Thyroid gland (tissue), 4 donors: ENCODE results near the gene TTLL7.

Source experiments
- CTCF ChIP-seq, 6 experiments: fragments of 200-600 bp in 3 of 6; fragments of 450-650 bp in 3 of 6; sonication (generic) in 3 of 6; IDR thresholded peaks; one replicate each; pipeline ENCODE4 v1.5.1; 2016 to 2019; ENCODE audit warnings: antibody characterized with exemption in 6 of 6, mild to moderate bottlenecking in 2 of 6, inconsistent platforms in 1 of 6, moderate library complexity in 1 of 6
- POLR2A ChIP-seq, 2 donors: fragments of 450-650 bp; IDR thresholded peaks; one replicate each; pipeline ENCODE4 v1.6.1; 2017; ENCODE audit warnings: antibody characterized with exemption in 2 of 2, mild to moderate bottlenecking in 2 of 2, moderate library complexity in 1 of 2

DNA sequence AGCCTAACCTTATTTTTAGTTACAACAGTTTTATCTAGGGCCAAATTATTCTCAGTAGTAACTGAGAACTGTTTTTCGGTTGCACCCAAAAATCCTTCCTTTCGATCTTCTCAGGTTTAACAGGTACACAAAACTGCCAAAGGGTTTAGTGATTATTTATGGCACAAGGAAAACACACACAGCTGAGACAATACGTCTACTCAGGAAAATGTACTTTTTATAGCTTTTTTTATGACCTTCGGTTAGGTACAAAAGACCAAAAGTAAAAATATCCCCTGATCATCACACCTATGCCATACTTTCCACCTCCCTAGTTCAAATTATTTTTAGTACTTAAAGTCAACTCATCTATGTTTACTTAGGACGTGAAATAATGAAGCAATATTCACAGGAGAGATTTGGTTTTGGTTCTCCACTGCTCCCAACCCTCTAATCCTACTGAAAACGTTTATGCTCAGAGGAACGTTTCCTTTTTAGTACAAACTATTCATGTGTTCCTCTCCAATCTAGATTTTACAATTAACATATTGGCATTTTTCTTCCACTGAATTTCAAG is 48.7 kb downstream of the TTLL7 start:
- TF ChIP-seq CTCF (IDR thresholded peaks at IDR 0.05), result no peak
- TF ChIP-seq POLR2A (IDR thresholded peaks at IDR 0.05), result no peak
